ENCODE results near the gene LRRC46.

LRRC46 gene

DNA sequence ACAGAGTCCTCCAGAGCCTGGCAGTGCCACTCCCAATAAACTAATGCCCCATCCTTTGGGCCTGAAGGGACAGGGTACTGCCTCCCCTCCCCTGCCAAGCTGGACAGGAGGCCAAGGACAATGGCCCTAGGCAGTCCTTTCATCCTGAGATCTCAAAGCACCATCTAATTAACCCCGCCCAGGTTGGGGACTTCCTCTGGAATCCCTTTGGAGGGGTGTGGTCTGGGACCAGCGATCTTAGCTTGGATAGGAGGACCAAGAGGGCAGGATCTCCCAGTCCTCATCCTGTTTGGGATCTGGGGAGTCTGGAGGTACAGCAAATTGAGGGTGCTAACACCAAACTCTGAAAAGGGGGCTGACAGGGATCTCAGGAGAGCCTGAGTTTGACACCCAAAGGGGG, 37.6 kb downstream of the LRRC46 start:
- Histone ChIP-seq H3K9me2 (ENCODE audit: low read depth, low read length) (no peaks in the 10 kb centered on the region), H3K9me3 (ENCODE audit: low read length) (no peaks in the 10 kb centered on the region), H2AFZ (ENCODE audit: low read length) (no peak overlapping the region), H3K4me2 (ENCODE audit: low read length) (no peak overlapping the region), H3K27me3 (ENCODE audit: insufficient read depth, low read length) (peaks cover 10% of the 10 kb centered on the region), H3K4me1 (ENCODE audit: insufficient read depth, low read length, severe bottlenecking) (no peaks in the 10 kb centered on the region), H3F3A (ENCODE audit: insufficient read depth, low read length) (no peaks in the 10 kb centered on the region), H4K20me1 (ENCODE audit: insufficient read depth, low read length) (no peaks in the 10 kb centered on the region), H3K79me2 (ENCODE audit: insufficient read depth, low read length) (no peaks in the 10 kb centered on the region), H3K27ac (ENCODE audit: low read depth, low read length, poor library complexity, severe bottlenecking) (no peak overlapping the region), H3K36me3 (ENCODE audit: insufficient read depth, low read length) (no peaks in the 10 kb centered on the region), H3K4me3 (ENCODE audit: low read depth, low read length, poor library complexity, severe bottlenecking) (no peak overlapping the region), H3K9ac (ENCODE audit: low read length) (no peak overlapping the region)
- no peak for TF ChIP-seq EZH2 (IDR thresholded peaks at IDR 0.05; ENCODE audit: borderline replicate concordance, low read length)
- TF ChIP-seq, protein P1, sequence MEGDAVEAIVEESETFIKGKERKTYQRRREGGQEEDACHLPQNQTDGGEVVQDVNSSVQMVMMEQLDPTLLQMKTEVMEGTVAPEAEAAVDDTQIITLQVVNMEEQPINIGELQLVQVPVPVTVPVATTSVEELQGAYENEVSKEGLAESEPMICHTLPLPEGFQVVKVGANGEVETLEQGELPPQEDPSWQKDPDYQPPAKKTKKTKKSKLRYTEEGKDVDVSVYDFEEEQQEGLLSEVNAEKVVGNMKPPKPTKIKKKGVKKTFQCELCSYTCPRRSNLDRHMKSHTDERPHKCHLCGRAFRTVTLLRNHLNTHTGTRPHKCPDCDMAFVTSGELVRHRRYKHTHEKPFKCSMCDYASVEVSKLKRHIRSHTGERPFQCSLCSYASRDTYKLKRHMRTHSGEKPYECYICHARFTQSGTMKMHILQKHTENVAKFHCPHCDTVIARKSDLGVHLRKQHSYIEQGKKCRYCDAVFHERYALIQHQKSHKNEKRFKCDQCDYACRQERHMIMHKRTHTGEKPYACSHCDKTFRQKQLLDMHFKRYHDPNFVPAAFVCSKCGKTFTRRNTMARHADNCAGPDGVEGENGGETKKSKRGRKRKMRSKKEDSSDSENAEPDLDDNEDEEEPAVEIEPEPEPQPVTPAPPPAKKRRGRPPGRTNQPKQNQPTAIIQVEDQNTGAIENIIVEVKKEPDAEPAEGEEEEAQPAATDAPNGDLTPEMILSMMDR (IDR thresholded peaks at IDR 0.05; ENCODE audit: low read length), result no peak

DNA sequence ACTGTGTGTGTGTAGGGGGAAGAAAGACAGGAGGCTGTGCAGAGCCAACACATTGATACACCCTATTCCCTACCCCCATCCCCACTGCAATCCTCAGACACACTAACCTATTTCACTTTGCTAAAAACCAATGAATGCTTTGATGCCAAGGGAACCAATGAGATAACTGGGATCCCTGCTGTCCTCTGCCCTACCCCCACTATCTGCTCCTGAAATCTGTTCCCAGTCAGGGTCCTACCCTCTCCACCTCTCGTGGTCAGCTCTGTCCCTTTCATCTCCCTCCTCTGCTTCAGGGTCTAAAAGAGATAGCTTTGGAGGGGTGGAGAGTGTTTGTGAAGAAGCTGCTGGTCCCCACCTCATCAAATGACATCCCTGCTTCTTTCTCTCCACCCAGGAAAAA, 38.6 kb downstream of the LRRC46 start:
- no peak for TF ChIP-seq EZH2 (IDR thresholded peaks at IDR 0.05; ENCODE audit: borderline replicate concordance, low read length)
- peaks cover 10% of the 10 kb centered on the region for H3K27me3 ChIP-seq (ENCODE audit: insufficient read depth, low read length)
- H3K9ac ChIP-seq (ENCODE audit: low read length), result no peak overlapping the region
- H3K36me3 ChIP-seq (ENCODE audit: insufficient read depth, low read length), result no peaks in the 10 kb centered on the region
- H3F3A ChIP-seq (ENCODE audit: insufficient read depth, low read length), result no peaks in the 10 kb centered on the region
- H3K27ac ChIP-seq (ENCODE audit: low read depth, low read length, poor library complexity, severe bottlenecking), result no peak overlapping the region
- H3K4me3 ChIP-seq (ENCODE audit: low read depth, low read length, poor library complexity, severe bottlenecking), result no peak overlapping the region
- no peaks in the 10 kb centered on the region for H3K4me1 ChIP-seq (ENCODE audit: insufficient read depth, low read length, severe bottlenecking)
- H3K9me3 ChIP-seq (ENCODE audit: low read length), result no peaks in the 10 kb centered on the region
- H3K79me2 ChIP-seq (ENCODE audit: insufficient read depth, low read length), result no peaks in the 10 kb centered on the region
- no peaks in the 10 kb centered on the region for H3K9me2 ChIP-seq (ENCODE audit: low read depth, low read length)
- no peak overlapping the region for H3K4me2 ChIP-seq (ENCODE audit: low read length)
- H4K20me1 ChIP-seq (ENCODE audit: insufficient read depth, low read length), result no peaks in the 10 kb centered on the region
- H2AFZ ChIP-seq (ENCODE audit: low read length), result no peak overlapping the region

DNA sequence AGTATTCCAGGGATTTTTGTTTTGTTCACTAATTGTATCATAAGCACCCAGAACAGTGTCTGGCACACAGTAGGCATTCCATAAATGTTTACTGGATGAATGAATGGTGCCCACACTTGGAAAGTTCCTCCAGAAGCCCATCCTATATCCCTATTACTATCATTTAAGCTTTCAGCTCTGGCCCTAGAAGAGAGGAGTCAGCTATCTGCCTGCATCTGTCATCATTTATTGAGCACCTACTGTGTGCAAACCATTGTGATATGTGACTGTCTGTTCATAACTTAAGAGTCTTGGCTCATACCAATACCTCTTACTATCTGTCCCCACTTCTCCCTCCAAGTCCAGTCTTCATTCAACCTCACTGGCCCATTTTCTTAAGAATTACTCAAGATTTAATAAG, 39.6 kb downstream of the LRRC46 start:
- H3K27ac ChIP-seq (ENCODE audit: low read depth, low read length, poor library complexity, severe bottlenecking), result no peak overlapping the region
- H3F3A ChIP-seq (ENCODE audit: insufficient read depth, low read length), result no peaks in the 10 kb centered on the region
- no peak overlapping the region for H3K4me2 ChIP-seq (ENCODE audit: low read length)
- no peak overlapping the region for H3K4me3 ChIP-seq (ENCODE audit: low read depth, low read length, poor library complexity, severe bottlenecking)
- no peaks in the 10 kb centered on the region for H3K9me3 ChIP-seq (ENCODE audit: low read length)
- TF ChIP-seq, protein P1 (IDR thresholded peaks at IDR 0.05; ENCODE audit: low read length), result no peak
- no peak for TF ChIP-seq EZH2 (IDR thresholded peaks at IDR 0.05; ENCODE audit: borderline replicate concordance, low read length)
- H3K4me1 ChIP-seq (ENCODE audit: insufficient read depth, low read length, severe bottlenecking), result no peaks in the 10 kb centered on the region
- H3K9ac ChIP-seq (ENCODE audit: low read length), result no peak overlapping the region
- no peaks in the 10 kb centered on the region for H3K36me3 ChIP-seq (ENCODE audit: insufficient read depth, low read length)
- H3K79me2 ChIP-seq (ENCODE audit: insufficient read depth, low read length), result no peaks in the 10 kb centered on the region
- H4K20me1 ChIP-seq (ENCODE audit: insufficient read depth, low read length), result no peaks in the 10 kb centered on the region
- H3K27me3 ChIP-seq (ENCODE audit: insufficient read depth, low read length), result peaks cover 10% of the 10 kb centered on the region
- H2AFZ ChIP-seq (ENCODE audit: low read length), result no peak overlapping the region
- no peaks in the 10 kb centered on the region for H3K9me2 ChIP-seq (ENCODE audit: low read depth, low read length)

DNA sequence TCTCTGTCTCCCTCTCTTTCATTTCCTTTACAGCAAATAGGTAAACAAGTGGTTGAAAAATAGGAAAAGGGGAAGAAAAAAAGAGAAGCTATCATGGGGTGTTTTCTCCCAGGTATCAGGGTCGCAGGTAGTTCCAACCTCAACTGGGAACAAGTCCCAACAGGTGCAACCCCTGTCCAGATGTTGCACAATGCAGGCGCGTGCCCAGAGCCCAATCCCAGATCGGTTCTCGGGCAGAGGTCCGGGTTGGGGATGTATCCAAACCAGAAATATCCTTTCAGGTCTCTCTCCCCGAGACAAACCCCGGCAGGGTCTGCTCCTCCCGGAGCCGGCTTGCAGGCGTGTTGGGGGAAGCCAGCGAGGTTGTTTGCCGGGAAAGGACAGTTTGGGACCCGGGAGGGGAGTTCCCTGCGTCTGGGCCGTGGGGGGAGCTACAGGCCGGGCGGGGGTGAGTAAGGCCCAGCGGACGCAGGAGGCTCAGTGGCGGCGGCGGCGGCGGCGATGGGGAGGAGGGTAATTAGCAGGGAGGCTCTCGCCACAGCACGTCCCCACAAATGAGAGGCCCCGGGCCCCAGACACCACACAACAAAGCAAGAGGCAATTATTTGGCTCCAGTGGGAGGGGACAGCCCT, 40.7 kb downstream of the LRRC46 start:
- no peak overlapping the region for H3K4me2 ChIP-seq (ENCODE audit: low read length)
- H3K9me2 ChIP-seq (ENCODE audit: low read depth, low read length), result no peaks in the 10 kb centered on the region
- no peaks in the 10 kb centered on the region for H3K4me1 ChIP-seq (ENCODE audit: insufficient read depth, low read length, severe bottlenecking)
- H3F3A ChIP-seq (ENCODE audit: insufficient read depth, low read length), result no peaks in the 10 kb centered on the region
- no peak overlapping the region for H2AFZ ChIP-seq (ENCODE audit: low read length)
- H3K27me3 ChIP-seq (ENCODE audit: insufficient read depth, low read length), result peaks cover 10% of the 10 kb centered on the region
- H3K9me3 ChIP-seq (ENCODE audit: low read length), result no peaks in the 10 kb centered on the region
- TF ChIP-seq, protein P1 (IDR thresholded peaks at IDR 0.05; ENCODE audit: low read length), result no peak
- H4K20me1 ChIP-seq (ENCODE audit: insufficient read depth, low read length), result no peaks in the 10 kb centered on the region
- H3K27ac ChIP-seq (ENCODE audit: low read depth, low read length, poor library complexity, severe bottlenecking), result no peak overlapping the region
- H3K79me2 ChIP-seq (ENCODE audit: insufficient read depth, low read length), result no peaks in the 10 kb centered on the region
- H3K36me3 ChIP-seq (ENCODE audit: insufficient read depth, low read length), result no peaks in the 10 kb centered on the region
- no peak overlapping the region for H3K9ac ChIP-seq (ENCODE audit: low read length)
- no peak overlapping the region for H3K4me3 ChIP-seq (ENCODE audit: low read depth, low read length, poor library complexity, severe bottlenecking)
